WTC11 (cell line): Measurements from ENCODE around the gene SVBP.

Experiments used
- MAX ChIP-seq: sonication (generic); formaldehyde crosslinking; IDR thresholded peaks from 2 replicates; pipeline ENCODE4 v1.8.0; 2022; ENCODE audit warnings: mild to moderate bottlenecking, missing genetic modification reagents
- TF ChIP-seq, protein P1 (sequence below): sonication (generic); formaldehyde crosslinking; IDR thresholded peaks from 2 replicates; pipeline ENCODE4 v1.8.1; 2023; ENCODE audit warnings: mild to moderate bottlenecking, missing genetic modification reagents, moderate library complexity

DNA sequence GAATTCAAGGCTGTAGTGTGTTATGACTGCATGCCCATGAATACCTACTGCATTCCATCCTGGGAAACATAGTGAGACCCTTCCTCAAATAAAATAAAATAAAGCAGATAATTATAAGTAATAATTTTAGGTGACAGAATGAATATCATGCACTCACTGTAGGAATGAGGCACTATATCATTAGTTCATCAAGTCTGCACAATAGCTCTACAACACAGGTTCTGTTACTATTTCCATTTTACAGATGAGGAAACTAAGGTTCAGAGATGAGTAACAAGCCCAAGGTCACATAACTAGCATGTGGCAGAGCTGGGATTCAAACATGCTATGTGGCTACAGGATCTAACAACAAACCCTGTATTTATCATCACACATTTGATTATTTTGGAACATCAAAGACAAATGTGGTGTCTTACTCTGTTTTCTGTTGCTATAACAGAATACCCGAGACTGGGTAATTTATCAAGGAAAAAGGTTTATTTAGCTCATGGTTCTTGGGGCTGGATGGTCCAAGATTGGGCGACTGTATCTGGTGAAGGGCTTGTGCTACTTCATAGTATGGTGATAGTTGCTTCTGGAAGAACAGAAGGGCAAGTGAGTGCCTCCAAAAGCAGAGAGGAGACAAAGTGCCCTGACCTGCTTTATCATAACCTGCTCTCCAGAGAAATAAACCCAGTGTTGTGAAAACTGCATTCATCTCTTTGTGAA is 24.4 kb upstream of the SVBP start:
- TF ChIP-seq MAX (CRISPR knock-in tag) = no peak
- TF ChIP-seq, protein P1, sequence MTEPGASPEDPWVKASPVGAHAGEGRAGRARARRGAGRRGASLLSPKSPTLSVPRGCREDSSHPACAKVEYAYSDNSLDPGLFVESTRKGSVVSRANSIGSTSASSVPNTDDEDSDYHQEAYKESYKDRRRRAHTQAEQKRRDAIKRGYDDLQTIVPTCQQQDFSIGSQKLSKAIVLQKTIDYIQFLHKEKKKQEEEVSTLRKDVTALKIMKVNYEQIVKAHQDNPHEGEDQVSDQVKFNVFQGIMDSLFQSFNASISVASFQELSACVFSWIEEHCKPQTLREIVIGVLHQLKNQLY (CRISPR knock-in tag) = no peak
